ENCODE measurements around the gene WWOX.

DNA sequence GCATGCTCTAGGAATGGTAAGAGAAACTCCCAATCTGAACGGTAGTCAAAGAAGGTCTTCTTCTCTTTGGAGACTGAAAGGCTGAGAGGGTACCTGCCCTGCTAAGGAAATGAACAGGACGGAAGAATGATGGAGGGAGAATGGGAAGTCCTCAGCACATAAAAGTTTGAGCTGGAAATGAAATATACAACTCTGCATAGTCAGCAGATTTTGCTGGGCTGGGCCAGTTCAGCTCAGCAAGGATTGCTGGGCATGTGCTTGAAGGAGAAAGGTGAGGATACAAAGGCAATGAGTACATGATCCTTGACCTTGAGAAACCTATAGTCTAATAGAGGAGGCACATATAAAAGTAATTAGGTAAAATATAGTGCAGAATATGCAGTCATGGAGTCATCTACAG, 831.8 kb downstream of the WWOX start:
- TF ChIP-seq EZH2 (IDR thresholded peaks at IDR 0.05; ENCODE audit: borderline replicate concordance) (no peak), EZH2phosphoT487 (IDR thresholded peaks at IDR 0.05; ENCODE audit: low read depth, severe bottlenecking, unreplicated experiment) (no peak)
- TF ChIP-seq, protein P1, sequence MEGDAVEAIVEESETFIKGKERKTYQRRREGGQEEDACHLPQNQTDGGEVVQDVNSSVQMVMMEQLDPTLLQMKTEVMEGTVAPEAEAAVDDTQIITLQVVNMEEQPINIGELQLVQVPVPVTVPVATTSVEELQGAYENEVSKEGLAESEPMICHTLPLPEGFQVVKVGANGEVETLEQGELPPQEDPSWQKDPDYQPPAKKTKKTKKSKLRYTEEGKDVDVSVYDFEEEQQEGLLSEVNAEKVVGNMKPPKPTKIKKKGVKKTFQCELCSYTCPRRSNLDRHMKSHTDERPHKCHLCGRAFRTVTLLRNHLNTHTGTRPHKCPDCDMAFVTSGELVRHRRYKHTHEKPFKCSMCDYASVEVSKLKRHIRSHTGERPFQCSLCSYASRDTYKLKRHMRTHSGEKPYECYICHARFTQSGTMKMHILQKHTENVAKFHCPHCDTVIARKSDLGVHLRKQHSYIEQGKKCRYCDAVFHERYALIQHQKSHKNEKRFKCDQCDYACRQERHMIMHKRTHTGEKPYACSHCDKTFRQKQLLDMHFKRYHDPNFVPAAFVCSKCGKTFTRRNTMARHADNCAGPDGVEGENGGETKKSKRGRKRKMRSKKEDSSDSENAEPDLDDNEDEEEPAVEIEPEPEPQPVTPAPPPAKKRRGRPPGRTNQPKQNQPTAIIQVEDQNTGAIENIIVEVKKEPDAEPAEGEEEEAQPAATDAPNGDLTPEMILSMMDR (IDR thresholded peaks at IDR 0.05; ENCODE audit: poor library complexity), result no peak

Measured in hepatocyte (in vitro differentiated cells).